Activated CD4-positive, alpha-beta T cell treated with anti-CD3 and anti-CD28 coated beads, Interleukin-2, amount 50 U/mL, for 16 hours (primary cell): ENCODE results near the gene CAPN1.
"Not testable (repeated sequence)": the region's sequence is repeated elsewhere in the genome, so short reads cannot be mapped to it uniquely, and the experiment has no call there.

Source experiments
- DNase-seq: peaks from one replicate; pipeline ENCODE4 v3.0.0-alpha.2; 2020

Gene CAPN1

GRCh38 chr11:65181569-65182257, at the start of gene CAPN1:
TSS of gene CAPN1 (plus strand) at chr11:65181928. CDS start at chr11:65182702, 774 bp downstream.
- DNase-seq = peak; percentile 85

- DNase-seq = no peak
These were observed 49.3 kb upstream of the CAPN1 start for GRCh38 chr11:65132238-65132987.

- peak; percentile 63 for DNase-seq
These were observed 48.6 kb upstream of the CAPN1 start for GRCh38 chr11:65132988-65133700.

GRCh38 chr11:65133724-65134123, 48.0 kb upstream of the CAPN1 start:
- no peak for DNase-seq

GRCh38 chr11:65134240-65134951, 47.3 kb upstream of the CAPN1 start, which contains the start of gene SYVN1:
TSS of gene SYVN1 (minus strand) at chr11:65134519. CDS start at chr11:65133601, 918 bp downstream.
- peak; percentile 90 for DNase-seq

GRCh38 chr11:65134952-65135632, 46.6 kb upstream of the CAPN1 start:
- peak; percentile 95 for DNase-seq

GRCh38 chr11:65135633-65136145, 46.0 kb upstream of the CAPN1 start:
- DNase-seq = no peak

- no peak for DNase-seq
These were observed 45.1 kb upstream of the CAPN1 start for GRCh38 chr11:65136515-65137096.

- DNase-seq = no peak
These were observed 39.7 kb upstream of the CAPN1 start for GRCh38 chr11:65141896-65142494.

- DNase-seq = no peak
These were observed 34.2 kb upstream of the CAPN1 start for GRCh38 chr11:65147352-65148075.

- no peak for DNase-seq
These were observed 33.1 kb upstream of the CAPN1 start for GRCh38 chr11:65148657-65149056.

GRCh38 chr11:65150131-65150508, 31.6 kb upstream of the CAPN1 start:
- DNase-seq = not testable (repeated sequence)

GRCh38 chr11:65150509-65151299, 31.0 kb upstream of the CAPN1 start:
- peak; percentile 37 for DNase-seq

GRCh38 chr11:65151331-65151899, 30.3 kb upstream of the CAPN1 start:
- DNase-seq = no peak

- DNase-seq = no peak
These were observed 29.6 kb upstream of the CAPN1 start for GRCh38 chr11:65152122-65152521.

GRCh38 chr11:65156256-65156655, 25.5 kb upstream of the CAPN1 start:
- DNase-seq = no peak

GRCh38 chr11:65156926-65157325, 24.8 kb upstream of the CAPN1 start:
- DNase-seq = no peak

- no peak for DNase-seq
These were observed 24.4 kb upstream of the CAPN1 start for GRCh38 chr11:65157336-65157735.

GRCh38 chr11:65159012-65159411, 22.7 kb upstream of the CAPN1 start:
- DNase-seq = no peak
